Activated T-cell treated with anti-CD3 and anti-CD28 coated beads for 1 hour (primary cell): ENCODE data around the gene LGI2.
"Not testable (repeated sequence)": the region's sequence is repeated elsewhere in the genome, so short reads cannot be mapped to it uniquely, and the experiment has no call there.

ENCODE experiments used
- DNase-seq: peaks from one replicate; pipeline ENCODE4 v3.0.0-alpha.2; 2020; ENCODE audit warnings: low read depth

The LGI2 gene

GRCh38 chr4:25050370-25051078 lies 19.8 kb upstream of the LGI2 start:
- DNase-seq = no peak

DNA sequence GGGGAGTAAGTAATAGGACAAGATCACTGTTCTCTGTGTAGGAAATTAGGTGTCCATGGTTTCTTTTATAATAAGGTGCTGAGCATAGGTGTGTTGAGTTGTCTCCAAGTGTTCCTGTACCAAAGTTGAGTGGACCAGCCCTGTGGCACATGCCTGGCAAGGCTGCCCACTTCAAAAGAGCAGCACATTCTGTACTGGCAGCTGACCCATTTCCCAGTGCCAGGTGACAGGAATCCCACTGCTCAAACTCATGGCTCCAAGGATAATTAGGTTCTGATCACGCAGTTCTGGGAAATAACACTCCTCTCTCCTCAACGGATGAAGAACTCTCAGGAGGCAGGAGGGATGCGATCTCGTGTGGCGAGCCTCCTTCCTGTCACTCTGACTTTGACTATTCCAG lies 12.8 kb upstream of the LGI2 start:
- DNase-seq = no peak

DNA sequence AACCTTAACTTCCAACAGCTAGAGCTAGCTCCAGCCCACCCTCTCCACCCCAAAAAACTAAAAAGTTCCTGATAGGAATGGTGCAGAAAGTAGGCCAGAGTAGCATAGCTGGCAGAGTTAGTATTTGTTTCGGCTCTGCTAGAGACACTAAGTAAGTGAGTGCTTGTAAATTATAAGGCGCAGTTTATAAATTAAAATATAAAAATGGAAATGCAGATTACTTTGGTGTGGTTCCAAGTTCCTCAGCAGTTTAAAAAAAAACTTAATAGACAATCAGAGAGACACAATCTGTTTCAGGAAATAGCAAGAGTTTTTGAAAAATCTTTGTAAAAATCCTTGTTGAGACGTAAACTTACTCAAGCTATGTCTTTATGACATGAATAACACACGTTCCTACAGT lies 2.8 kb upstream of the LGI2 start:
- no peak for DNase-seq

- no peak for DNase-seq
These were observed 1.4 kb upstream of the LGI2 start for GRCh38 chr4:25032126-25032525.

GRCh38 chr4:25031077-25031621 lies 403 bp upstream of the LGI2 start:
- DNase-seq = no peak

GRCh38 chr4:25029479-25030276 lies 1.1 kb downstream of the LGI2 start:
- no peak for DNase-seq

DNA sequence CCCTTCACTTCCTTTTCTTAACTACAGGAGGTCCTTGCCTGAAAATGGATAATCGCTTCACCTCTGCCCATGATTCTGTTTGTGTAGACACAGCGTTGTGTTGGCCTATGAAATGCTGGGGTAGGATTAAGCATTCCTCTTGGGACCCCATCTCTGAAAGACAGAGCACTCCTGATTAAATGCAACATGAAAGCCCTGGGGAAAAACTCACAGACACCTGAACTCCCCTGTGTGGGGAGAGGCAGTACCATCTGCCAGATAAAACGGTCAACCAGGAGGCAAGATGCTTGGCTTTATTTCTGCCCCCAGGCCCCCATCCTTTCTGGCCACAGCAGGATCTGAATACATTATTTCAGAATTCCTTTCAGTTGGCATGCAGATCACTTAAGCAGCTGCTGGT lies 1.9 kb downstream of the LGI2 start:
- no peak for DNase-seq

- DNase-seq = no peak
These were observed 8.0 kb downstream of the LGI2 start for GRCh38 chr4:25022766-25023165.

- no peak for DNase-seq
These were observed 9.5 kb downstream of the LGI2 start for GRCh38 chr4:25021216-25021615.

DNA sequence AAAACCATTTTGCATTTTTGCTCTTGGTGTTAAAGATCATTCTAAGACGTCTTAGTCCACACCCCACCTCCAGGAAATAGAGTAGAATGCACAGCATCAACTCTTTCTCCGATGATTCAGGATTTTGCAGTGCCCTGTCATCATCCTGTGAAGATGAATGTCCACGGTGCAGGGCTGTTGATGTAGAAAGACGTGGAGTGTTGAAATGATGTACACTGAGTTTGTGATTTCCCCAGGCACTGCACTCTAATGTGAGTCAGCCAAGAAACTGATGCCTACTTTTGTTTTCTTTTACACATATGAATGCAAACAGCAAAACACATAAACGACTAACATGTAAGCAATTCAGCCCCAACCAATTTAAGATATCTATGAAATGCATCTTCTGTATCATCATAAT lies 10.5 kb downstream of the LGI2 start:
- no peak for DNase-seq

DNA sequence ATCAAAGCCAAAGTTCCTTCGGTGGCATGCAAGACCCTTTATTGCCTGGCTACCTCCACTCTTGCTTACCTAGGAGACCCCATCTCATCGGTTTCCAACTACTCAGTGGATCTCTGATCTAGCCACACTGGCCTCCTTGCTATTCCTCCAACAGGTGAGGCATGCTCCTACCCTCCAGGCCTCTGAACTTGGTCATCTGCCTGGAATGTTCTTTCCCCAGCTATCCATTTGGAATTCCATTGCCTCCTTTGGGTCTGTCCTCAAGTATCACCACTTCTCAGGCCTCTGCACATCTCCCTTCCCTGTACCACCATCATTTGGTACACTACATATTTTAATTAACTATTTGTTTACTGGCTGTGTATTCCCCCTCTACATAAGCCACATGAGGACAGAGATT lies 11.2 kb downstream of the LGI2 start:
- no peak for DNase-seq

DNA sequence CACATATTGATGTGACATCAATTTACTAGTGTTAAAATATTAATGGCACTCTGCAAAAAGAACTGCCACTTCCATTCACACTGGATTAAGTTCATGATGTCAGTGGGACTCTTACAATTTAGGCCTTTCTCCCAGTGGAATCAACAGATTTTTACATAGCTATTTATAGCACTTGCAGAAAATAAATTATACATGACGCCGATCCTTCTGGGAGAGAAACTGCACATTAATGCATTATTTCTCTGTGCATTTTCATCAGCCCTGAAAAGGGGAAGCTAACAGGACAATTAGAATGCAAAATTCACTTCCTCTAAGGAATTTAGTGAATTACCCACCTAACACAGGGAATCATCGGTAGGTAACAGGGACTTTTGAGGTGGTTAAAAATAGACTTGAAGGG lies 15.7 kb downstream of the LGI2 start:
- DNase-seq = no peak

DNA sequence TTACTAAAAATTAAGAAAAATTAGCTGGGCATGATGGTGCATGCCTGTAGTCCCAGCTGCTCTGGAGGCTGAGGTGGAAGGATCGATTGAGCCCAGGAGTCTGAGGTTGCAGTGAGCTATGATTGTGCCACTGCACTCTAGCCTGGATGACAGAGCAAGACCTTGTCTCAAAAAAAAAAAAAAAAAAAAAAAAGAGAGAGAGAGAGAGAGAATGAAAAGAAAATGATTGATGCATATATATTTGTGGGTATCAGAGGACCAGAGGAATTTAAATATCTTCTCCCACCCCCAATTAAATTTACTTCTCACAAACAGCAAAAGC lies 16.1 kb downstream of the LGI2 start:
- DNase-seq = not testable (repeated sequence)

GRCh38 chr4:25013756-25014661 lies 16.7 kb downstream of the LGI2 start:
- no peak for DNase-seq

DNA sequence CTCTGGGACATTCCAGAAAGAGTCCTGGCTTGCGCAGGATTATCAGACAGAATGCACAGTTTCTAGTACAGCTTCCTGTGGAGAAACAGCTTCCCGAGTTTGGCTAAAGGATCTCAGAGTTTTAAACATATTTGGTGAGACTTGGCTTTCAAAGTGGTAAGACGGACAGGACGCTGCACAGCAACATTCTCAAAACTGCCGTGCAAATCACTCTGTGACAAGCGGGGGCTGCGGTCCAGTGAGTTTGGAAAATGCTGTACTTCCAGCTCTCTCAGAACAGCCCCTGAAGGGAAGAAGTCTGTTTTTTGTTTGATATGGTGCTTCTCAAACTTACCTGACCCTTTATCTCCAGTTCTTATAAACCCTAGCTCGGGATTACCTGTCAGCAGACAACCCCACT lies 18.1 kb downstream of the LGI2 start:
- DNase-seq = no peak

DNA sequence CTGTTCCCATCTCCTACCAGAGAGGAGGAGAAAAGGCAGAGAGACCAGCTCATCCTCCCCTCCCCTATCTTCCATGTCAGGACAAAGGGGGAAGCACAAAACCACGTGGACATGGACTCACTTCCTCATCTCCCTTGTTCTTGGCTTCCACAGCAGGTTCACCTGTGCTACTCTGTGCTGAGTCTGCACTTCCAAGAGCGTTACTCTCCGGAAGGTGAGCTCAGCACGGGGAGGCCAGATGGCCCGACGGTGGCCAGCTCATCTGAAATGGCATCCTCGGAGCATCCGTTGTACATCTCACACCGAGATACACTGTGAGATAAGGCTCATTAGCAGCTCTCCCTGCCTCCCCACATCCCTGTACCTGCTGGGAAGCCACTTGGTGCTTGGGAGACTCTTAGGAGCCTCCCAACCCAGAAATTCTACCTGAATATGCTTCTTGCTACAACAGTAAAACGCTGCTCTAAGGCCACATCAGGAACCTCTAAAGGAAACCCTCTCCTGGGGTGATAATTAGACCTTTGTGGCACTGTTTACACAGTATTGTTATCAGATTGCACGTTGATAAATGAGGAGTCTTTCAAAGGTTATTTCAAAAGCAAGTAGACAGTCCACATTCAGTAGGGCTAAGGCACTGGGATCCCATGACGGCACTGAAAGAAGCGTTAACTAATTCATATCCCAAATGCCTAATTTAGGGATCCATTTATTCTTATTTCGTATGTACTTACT lies 19.4 kb downstream of the LGI2 start:
- no peak for DNase-seq

- DNase-seq = no peak
These were observed 23.1 kb downstream of the LGI2 start for GRCh38 chr4:25007598-25007997.

DNA sequence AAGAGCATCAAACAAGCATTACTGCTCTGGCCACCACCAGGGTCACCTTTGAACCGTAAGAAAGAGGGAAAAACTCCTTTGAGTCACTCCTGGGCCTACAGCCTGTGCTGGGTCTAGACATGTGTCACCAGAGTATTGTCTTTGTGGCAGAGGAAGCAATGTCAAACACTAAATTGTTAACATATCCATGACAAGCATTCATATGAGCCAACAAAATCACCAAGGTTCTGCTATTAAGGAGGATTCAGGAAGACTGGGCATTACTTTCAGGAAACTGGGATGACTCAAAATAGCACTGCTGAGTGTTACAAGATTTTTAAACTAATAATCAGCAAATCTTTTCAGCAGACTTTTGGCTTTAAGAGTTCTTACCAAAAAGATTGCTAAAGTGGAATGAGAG lies 28.1 kb downstream of the LGI2 start:
- no peak for DNase-seq

- DNase-seq = no peak
These were observed 29.2 kb downstream of the LGI2 start for GRCh38 chr4:25001509-25001908.

GRCh38 chr4:25000639-25001038 lies 30.1 kb downstream of the LGI2 start:
- DNase-seq = no peak

DNA sequence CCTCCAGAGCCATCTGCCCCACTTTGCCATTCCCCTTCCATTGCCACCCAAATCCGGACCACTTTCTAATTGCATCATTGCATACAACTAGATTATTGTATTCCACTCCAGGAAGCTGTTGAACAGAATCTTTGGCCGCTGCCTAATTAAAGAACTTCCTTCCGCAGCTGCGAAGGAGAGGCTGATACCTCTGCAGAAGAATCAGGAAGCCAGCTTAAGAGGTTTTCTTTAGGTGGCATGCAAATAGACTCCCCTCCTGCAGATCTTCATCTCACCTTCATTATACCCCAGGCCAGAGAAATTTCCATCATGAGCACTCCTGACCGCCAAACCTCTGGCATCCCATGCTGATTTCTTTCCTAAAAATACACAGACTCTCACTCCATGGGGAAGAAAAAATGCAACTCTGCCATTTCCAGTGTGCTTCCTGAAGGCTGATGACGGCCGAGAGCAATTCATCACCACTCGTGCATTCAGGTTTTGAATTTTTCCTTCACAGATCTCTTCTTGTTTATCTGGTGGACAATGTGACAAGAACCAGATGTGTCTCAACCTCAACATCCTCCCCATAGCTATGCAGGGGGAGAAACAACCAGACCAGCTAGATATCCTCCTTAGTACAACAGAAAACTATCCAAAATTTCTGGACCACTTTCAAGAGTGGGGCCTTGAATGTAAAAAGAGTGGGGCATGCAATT lies 31.2 kb downstream of the LGI2 start:
- no peak for DNase-seq
